ENCODE results near the gene MBD6.

GRCh38 chr12:57476993-57477709 is 45.5 kb upstream of the MBD6 start:
- TF ChIP-seq CTCF (IDR thresholded peaks at IDR 0.05) (no peak), POLR2A (IDR thresholded peaks at IDR 0.05) (no peak)

Measured in Peyer's patch (tissue), 4 donors.